ENCODE data around the gene KCNJ6. TPM values are rescaled to one million over a fixed set of nuclear protein-coding genes. Genes with fewer than 3 reads are reported as not detected.

Gene KCNJ6, protein sequence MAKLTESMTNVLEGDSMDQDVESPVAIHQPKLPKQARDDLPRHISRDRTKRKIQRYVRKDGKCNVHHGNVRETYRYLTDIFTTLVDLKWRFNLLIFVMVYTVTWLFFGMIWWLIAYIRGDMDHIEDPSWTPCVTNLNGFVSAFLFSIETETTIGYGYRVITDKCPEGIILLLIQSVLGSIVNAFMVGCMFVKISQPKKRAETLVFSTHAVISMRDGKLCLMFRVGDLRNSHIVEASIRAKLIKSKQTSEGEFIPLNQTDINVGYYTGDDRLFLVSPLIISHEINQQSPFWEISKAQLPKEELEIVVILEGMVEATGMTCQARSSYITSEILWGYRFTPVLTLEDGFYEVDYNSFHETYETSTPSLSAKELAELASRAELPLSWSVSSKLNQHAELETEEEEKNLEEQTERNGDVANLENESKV
- under 0.01 TPM in 1 of 2 replicates, not detected in the other for total RNA-seq

DNA sequence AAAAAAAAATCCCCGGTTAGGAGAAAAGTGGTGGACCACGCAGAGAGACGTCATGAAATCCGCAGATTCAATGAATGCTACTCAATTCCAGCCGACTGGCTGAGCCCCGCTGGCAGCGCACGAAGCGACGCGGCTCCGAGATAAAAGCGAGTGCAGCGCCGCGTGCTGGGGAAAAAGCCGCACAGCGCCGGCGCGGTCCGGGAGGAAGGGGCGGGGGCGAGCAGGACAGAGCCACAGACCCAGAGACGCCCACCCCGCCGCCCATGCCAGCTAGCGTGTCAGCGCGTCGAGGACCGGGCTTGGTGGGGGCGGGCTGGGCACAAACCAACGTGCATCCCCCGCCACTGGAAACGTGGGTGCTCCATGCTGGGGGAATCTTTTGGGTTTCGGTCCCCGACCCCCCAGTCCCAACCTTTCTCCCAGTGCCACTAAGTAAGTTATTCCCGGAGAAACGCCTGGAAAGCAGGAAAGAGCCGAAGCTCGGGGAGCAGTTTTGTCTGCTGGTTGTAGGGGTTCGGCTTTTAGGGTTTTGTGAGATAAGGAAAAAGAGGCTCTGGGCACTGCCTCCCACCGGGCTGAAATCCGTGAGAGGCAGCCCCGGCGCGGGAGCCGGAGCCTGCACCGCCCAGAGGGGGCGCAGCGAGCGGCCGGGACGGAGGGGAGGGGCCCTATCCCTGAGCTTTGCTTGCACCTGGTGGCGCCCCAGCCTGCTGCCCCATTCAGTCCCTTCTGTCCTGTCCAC, at the start of gene KCNJ6:
Gene KCNJ6, minus strand, starts transcription at position 148 of the 742 bp plus-strand sequence. CDS start 75,775 bp downstream, outside the sequence.

